CMK (cell line): Measurements from ENCODE around the gene SPIC.

ENCODE experiments used
- DNase-seq: peaks from one replicate; pipeline ENCODE4 v3.0.0-alpha.2; 2010; ENCODE audit warnings: low read depth

SPIC gene

DNA sequence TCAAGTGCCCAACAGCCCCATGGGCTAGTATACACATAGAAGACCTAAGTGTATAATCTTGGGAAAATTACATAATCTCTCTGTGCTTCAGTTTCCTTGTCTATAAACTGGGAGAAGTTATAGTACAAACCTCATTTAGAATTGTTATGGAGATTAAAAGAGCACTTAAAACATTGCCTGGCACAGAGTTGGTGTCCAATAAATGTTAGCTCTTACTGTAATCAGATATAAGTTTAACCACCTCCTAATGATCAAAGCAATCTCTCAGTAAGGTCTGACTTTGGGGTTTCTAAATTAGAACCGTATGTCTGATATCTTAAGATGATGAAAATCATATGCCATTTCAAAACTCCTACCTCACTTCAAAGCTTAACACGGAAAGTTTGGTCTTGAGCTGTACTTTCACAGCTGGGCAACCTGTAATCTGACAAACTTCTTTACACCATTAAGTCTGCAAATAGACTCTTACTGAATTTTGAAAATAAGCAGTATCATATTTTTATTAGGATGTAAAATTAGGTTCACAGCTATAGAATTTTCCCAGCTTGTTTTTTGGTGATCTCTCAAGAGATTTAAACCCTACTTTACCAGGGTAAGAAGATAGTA lies 61.0 kb downstream of the SPIC start:
- no peak for DNase-seq
